Measurements from ENCODE around the gene AKT3.

The AKT3 gene

GRCh38 chr1:243535014-243535413 lies 315.0 kb downstream of the AKT3 start:
- no peak overlapping the region for H2AFZ ChIP-seq (ENCODE audit: low read length)
- no peaks in the 10 kb centered on the region for H3K9me2 ChIP-seq (replicated peaks; ENCODE audit: insufficient read depth, low read length)
- H4K20me1 ChIP-seq (ENCODE audit: insufficient read depth, low read length): no peaks in the 10 kb centered on the region
- no peaks in the 10 kb centered on the region for H3K27me3 ChIP-seq (replicated peaks; ENCODE audit: insufficient read depth, low read length)
- TF ChIP-seq CTCF (IDR thresholded peaks at IDR 0.05; ENCODE audit: low read length) (no peak), EZH2 (optimal IDR thresholded peaks at IDR 0.05; ENCODE audit: low read depth, low read length) (no peak), EZH2phosphoT487 (IDR thresholded peaks at IDR 0.05; ENCODE audit: low read length) (no peak)
- no peaks in the 10 kb centered on the region for H3K9me3 ChIP-seq (replicated peaks; ENCODE audit: insufficient read depth, low read length)
- H3K27ac ChIP-seq (ENCODE audit: low read length): no peak overlapping the region
- H3K4me3 ChIP-seq (ENCODE audit: low read length): no peak overlapping the region
- H3K4me1 ChIP-seq (ENCODE audit: low read length): no peaks in the 10 kb centered on the region
- H3K9ac ChIP-seq (ENCODE audit: low read length): no peak overlapping the region
- H3F3A ChIP-seq (ENCODE audit: insufficient read depth, low read length): no peaks in the 10 kb centered on the region
- no peak overlapping the region for H3K4me2 ChIP-seq (ENCODE audit: low read depth, low read length)
- H3K79me2 ChIP-seq (ENCODE audit: low read length): no peaks in the 10 kb centered on the region
- H3K36me3 ChIP-seq (replicated peaks; ENCODE audit: insufficient read depth, low read length): no peaks in the 10 kb centered on the region
- DNase-seq: no peak

- Histone ChIP-seq H2AFZ (ENCODE audit: low read length) (no peak overlapping the region), H3F3A (ENCODE audit: insufficient read depth, low read length) (no peaks in the 10 kb centered on the region), H3K27me3 (replicated peaks; ENCODE audit: insufficient read depth, low read length) (no peaks in the 10 kb centered on the region), H4K20me1 (ENCODE audit: insufficient read depth, low read length) (no peaks in the 10 kb centered on the region), H3K27ac (ENCODE audit: low read length) (no peak overlapping the region), H3K9ac (ENCODE audit: low read length) (no peak overlapping the region), H3K4me3 (ENCODE audit: low read length) (no peak overlapping the region), H3K4me2 (ENCODE audit: low read depth, low read length) (no peak overlapping the region), H3K9me2 (replicated peaks; ENCODE audit: insufficient read depth, low read length) (no peaks in the 10 kb centered on the region), H3K36me3 (replicated peaks; ENCODE audit: insufficient read depth, low read length) (no peaks in the 10 kb centered on the region), H3K79me2 (ENCODE audit: low read length) (no peaks in the 10 kb centered on the region), H3K9me3 (replicated peaks; ENCODE audit: insufficient read depth, low read length) (no peaks in the 10 kb centered on the region), H3K4me1 (ENCODE audit: low read length) (no peaks in the 10 kb centered on the region)
- TF ChIP-seq EZH2phosphoT487 (IDR thresholded peaks at IDR 0.05; ENCODE audit: low read length) (no peak), CTCF (IDR thresholded peaks at IDR 0.05; ENCODE audit: low read length) (no peak), EZH2 (optimal IDR thresholded peaks at IDR 0.05; ENCODE audit: low read depth, low read length) (no peak)
- DNase-seq: no peak
These were observed 320.5 kb downstream of the AKT3 start for GRCh38 chr1:243529512-243529911.

- Histone ChIP-seq H3K27me3 (replicated peaks; ENCODE audit: insufficient read depth, low read length) (no peaks in the 10 kb centered on the region), H3K9me2 (replicated peaks; ENCODE audit: insufficient read depth, low read length) (no peaks in the 10 kb centered on the region), H3K36me3 (replicated peaks; ENCODE audit: insufficient read depth, low read length) (no peaks in the 10 kb centered on the region), H3K4me3 (ENCODE audit: low read length) (no peak overlapping the region), H3K27ac (ENCODE audit: low read length) (no peak overlapping the region), H3K79me2 (ENCODE audit: low read length) (no peaks in the 10 kb centered on the region), H3K4me2 (ENCODE audit: low read depth, low read length) (no peak overlapping the region), H4K20me1 (ENCODE audit: insufficient read depth, low read length) (no peaks in the 10 kb centered on the region), H3F3A (ENCODE audit: insufficient read depth, low read length) (no peaks in the 10 kb centered on the region), H3K9ac (ENCODE audit: low read length) (no peak overlapping the region), H2AFZ (ENCODE audit: low read length) (no peak overlapping the region), H3K9me3 (replicated peaks; ENCODE audit: insufficient read depth, low read length) (no peaks in the 10 kb centered on the region), H3K4me1 (ENCODE audit: low read length) (no peaks in the 10 kb centered on the region)
- no peak for TF ChIP-seq EZH2phosphoT487 (IDR thresholded peaks at IDR 0.05; ENCODE audit: low read length)
- no peak for TF ChIP-seq CTCF (IDR thresholded peaks at IDR 0.05; ENCODE audit: low read length)
- no peak for TF ChIP-seq EZH2 (optimal IDR thresholded peaks at IDR 0.05; ENCODE audit: low read depth, low read length)
- no peak for DNase-seq
These were observed 321.5 kb downstream of the AKT3 start for GRCh38 chr1:243528459-243529121.

All from MM.1S (cell line).